Muscle of back (tissue), 11 donors: ENCODE data around the gene NCOR2. TPM values are rescaled to one million over a fixed set of nuclear protein-coding genes. Genes with fewer than 3 reads are reported as not detected.

Experiments used
- DNase-seq, 3 donors: peaks; one replicate each; pipeline versions ENCODE4 v3.0.0 to v3.0.0-alpha.2; 2013
- polyA plus RNA-seq, 10 donors: library from polyadenylated mRNA; unstranded; fragments of 120-200 nt; gene quantifications; one replicate each; pipeline ENCODE4 v1.2.1, GENCODE V29; 2013; ENCODE audit not compliant: insufficient read length in 10 of 10

Gene NCOR2
- polyA plus RNA-seq, 10 donors: 74.2 to 121 (median 96.5) TPM

GRCh38 chr12:124560146-124560890 lies 7.1 kb downstream of the NCOR2 start:
- no peak for DNase-seq

GRCh38 chr12:124559182-124560017 lies 8.0 kb downstream of the NCOR2 start:
- DNase-seq: no peak

GRCh38 chr12:124558313-124558712 lies 9.1 kb downstream of the NCOR2 start:
- no peak for DNase-seq

DNA sequence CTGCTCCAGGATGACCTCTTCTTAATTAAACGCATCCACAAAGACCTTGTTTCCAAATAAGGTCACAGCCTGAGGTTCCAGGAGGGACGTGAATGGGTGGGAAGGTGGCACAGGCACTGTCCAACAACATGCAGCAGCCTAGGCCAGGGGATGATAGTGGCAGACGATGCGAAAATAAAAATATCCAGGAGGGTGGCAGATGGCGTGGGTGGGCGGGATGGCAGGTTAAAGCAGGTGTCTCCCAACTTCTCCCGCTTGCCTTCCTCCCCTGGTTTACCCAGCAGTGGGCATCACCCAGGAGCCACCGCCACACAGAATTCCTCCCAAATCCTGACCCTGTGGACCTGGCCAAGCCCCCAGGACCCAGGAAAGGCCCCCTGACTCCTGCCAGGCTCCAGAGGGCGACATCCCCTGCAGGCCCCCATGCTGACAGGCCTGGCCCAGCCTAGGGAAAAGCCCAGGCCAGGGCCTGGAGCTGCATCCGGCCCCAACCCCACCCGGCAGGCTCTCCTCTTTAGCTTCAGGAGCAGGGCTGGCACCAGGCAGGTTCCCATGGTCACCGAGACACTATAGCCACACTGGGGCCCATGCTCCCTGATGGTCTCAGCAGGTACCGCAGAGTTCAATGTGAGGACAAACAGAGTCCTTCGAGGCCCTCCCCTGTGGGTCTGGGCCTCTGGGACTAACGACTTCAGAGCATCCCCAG lies 9.7 kb downstream of the NCOR2 start:
- no peak for DNase-seq

GRCh38 chr12:124556896-124557501 lies 10.4 kb downstream of the NCOR2 start:
- no peak for DNase-seq

DNA sequence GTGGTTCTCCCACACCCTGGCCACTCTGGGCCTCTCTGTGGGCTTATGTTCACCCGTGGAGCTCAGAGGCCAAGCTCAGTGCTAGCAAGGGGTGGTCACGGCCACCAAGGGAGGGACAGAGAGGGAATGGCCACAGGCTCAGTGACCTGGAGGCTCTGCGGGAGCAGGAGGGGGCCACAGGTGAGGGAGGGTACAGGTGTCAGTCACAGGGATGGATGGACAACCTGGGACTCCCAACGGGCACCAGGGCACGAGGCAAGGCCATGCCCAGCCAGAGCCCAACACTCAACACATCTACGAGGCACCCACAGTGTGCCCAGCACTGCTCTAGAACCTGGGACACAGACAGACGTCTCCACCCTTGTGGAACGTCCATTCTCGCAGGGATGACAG lies 11.3 kb downstream of the NCOR2 start:
- no peak for DNase-seq

DNA sequence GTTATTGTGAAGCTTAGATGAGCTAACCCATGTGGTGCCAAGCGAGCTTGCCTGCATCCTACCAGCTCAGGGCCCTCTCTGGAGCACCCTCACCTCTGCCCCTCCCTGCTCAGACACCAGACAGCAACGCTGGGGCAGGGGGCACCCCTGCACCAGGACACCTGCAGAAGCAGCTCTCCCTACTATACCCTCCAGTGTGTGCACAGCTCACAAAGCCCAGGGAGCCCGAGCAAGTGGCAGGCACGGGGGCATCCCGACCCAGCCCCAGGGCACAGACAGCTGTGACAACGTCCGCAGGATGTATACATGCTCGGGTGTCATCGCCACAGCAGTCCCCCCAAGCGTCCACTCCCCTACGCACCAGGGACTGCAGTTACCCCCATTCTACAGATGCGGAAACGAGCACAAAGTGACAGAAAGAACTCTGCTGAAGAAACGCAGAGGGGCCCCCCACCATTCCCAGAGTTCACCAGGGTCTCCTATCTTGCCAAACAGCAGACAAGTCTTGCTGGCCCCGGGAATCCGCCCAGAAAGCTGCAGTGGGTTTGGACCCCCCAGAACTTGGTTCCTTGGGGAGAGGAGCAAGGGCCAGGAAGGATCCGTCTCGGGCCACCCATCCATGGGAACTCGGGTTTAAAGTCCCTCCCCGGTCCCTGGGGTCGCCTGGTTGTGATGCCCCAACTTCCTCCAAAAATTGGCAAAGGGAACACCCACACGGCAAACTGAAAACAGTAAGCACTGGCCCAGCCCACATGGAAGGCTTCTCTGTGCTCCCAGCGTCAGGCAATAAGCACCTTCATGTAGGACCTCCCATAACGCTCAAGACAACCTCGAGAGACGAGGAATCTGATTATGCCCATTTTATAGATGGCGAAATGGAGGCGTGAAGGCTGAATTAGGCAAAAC lies 12.0 kb downstream of the NCOR2 start:
- no peak for DNase-seq

GRCh38 chr12:124554429-124555029 lies 12.9 kb downstream of the NCOR2 start:
- no peak for DNase-seq

DNA sequence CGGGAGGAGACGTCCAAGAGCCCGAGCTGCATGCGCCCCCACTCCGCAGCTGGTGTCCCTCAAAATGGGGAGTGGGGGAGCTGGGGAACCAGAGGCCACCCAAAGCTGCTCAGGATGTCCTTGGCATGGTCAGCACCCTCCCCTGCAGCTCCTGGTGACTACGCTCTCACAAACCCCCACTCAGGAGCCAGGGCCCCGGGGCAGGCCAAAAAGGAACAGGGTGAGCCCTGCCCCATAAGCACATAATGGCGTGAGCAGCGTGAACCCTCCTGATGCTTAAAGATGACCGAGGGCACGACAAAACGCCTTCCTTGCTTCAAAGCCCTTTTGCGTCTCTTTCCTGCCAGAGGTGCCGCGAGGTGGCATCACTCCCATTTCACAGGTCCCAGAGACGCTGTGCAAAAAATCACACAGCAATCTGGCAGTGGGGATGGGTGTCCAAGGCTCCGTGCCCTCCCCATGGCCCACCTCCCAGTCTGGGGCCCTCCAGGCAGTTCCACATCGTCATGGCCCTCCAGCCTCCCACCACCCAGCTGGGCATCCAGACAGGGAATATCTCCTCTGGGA lies 13.5 kb downstream of the NCOR2 start:
- no peak for DNase-seq

DNA sequence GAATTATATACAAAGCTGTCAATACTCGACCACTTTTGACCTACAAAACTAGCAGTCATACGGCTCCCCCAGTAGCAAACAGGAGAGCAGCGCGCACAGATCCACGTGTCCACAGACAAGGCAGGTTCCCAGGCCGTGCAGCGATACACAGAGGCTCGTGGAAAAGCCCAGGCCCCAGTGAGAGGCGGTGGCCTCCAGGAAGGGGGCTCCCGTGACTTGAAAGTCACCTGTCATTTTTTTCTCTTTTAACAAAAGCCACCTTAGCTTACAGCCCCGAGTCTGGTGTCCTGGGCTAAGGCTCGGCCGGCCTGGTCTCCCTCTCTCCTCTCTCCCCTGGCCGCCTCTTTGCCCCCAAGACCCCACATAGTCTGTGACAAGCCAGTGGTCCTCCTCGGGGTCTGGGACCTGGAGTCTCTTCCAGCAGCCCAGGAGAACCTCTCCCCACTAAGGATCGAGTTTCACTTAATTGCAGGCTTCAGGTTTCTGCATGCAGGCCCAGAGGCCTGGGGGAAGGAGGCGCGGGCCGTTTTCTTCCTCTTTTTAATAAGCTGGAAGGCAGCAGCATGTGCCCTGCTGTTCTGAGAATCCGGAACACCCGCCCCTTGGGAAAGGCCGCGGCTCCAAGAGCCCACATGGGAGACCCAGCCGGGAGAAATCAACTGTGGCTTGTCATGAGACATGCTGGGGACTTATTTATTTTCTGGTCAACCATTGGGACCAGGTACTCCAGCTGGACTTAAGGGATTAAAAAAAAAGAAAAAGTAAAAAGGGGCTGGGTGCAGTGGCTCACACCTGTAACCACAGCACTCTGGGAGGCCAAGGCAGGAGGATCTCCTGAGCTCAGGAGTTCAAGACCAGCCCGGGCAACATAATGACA lies 15.9 kb downstream of the NCOR2 start:
- DNase-seq: peak in 1 of 3 donors; percentile 69

DNA sequence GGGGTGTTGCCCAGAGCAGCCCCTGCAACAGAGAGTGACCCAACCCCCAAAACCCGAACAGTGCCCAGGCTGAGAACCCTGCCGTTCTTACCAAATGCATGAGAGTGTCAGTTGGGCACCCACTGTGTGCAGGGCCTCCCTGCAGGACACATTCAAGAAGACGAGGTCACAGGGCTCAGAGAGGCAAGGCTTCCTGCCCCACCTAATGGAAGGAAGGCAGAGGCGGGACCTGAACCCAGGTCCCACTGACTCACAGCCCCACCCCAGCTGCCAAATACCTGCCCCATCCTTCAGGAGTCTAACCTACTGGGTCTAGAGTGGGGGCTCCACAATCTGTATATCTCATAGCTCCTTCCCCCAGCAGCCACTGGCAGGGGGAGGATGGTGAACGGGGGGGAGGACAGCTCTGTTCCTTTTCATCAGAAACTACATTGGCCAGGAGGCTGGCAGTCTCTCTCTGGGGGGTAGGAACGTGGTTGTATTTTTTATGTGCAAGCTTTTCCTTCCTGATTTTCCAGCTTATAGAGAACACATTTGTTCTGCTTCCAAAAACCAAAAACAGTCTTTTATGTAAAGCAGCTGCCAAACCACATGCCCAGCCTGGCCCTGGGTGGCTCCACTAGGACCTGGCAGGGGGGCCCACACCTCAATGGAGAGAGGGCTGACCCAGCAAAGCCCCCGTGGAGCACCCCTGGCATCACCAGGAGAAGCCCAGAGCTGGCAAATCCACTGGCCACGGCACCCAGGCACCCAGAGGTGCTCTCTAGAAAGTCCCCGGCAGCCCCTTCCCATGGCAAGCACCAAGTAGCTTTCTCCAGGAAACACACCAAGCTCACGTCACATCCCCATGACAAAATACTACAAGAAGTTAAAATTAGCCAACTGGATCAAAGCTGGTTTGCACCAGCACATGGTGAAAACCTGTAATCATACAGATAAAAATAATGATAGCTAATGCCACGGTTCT lies 17.0 kb downstream of the NCOR2 start:
- peak in 1 of 3 donors; percentile 39 for DNase-seq

DNA sequence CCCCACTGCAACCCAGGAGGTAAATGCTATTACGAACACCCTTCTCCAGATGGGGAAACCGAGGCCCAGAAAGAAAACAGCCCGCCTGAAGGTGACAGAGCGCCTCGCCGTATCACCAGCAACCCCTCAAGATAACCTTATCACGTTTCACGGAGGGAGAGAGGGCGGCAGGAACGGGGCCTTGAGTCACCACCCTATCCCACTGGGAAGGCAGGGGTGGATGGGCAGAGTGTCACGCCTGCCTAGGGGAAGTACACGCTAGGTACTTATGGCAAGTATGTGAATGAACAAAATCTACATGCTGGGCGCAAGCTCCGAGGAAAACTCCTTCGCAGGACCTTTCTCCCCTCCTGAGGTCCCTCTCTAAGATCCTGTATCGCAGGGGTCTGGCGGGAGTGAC lies 17.8 kb downstream of the NCOR2 start:
- no peak for DNase-seq

- no peak for DNase-seq
Measured at GRCh38 chr12:124548854-124549378, 18.5 kb downstream of the NCOR2 start.

GRCh38 chr12:124547626-124548025 lies 19.8 kb downstream of the NCOR2 start:
- DNase-seq: no peak

DNA sequence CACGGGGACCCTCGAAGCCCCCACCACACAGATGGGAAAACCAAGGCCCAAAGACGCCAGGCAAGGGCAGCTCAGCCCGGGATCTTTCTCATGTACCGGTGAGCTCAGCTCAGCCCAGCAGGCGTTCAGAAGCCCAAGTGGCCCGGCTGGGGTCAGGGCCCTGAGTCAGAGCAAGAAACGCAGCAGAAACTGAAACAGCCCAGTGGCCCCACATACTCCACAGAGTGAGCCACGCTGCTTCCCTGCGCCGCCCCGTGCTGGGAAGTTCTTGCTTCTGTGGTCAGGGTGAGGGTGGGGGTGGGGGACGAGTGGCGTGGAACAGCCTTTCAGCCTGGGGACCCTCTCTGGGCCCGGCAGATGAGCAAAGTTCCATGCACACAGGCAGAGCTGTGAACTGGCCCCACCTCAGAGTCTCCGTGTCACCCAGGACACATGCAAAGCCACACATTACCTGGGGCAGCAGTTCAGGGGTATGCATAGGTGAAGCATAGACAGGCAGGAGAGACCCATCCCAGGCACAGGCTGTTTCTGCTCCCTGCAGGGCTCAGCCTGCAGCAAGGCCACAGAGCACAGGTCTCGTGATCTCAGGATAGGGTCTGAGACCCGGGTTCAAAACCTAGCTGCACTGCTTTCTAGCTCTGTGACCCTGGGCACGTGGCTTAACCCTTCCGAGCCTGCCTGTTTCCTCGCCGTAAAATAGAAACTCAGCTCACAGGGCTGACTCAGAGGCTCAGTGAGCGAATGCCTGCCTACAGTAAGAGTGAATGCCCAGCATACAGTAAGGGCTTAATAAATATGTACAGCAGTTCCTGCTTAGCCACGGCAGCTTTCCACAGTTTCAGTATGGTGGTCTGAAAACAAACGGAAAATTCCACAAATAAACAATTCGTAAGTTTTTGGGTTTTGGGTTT lies 21.6 kb downstream of the NCOR2 start:
- DNase-seq: no peak

GRCh38 chr12:124544983-124545382 lies 22.4 kb downstream of the NCOR2 start:
- DNase-seq: no peak
